ENCODE results near the gene MCM3AP. TPM values are rescaled to one million over a fixed set of nuclear protein-coding genes. Genes with fewer than 3 reads are reported as not detected.

Gene MCM3AP
- total and polyA plus RNA-seq, 4 donors = 15.5 to 58.1 (median 33.5) TPM

GRCh38 chr21:46211786-46212720 is 73.4 kb downstream of the MCM3AP start:
- Histone ChIP-seq H3K9ac (ENCODE audit: low read depth in 1 of 2, low read length in 2 of 2) (no peak overlapping the region), H3K27ac (ENCODE audit: low read depth in 1 of 2, low read length in 2 of 2) (no peak overlapping the region), H3K27me3 (ENCODE audit: control insufficient read depth in 4 of 4, insufficient read depth in 4 of 4, low read length in 3 of 4) (no peaks in the 10 kb centered on the region), H3K36me3 (ENCODE audit: control insufficient read depth in 4 of 4, insufficient read depth in 3 of 4, low read depth in 1 of 4, low read length in 3 of 4) (peaks cover 21 to 85% (median 36%) of the 10 kb centered on the region in 4 donors), H3K9me3 (ENCODE audit: control insufficient read depth in 4 of 4, low read length in 3 of 4) (no peaks in the 10 kb centered on the region), H3K4me3 (ENCODE audit: low read depth in 1 of 3, low read length in 3 of 3) (no peak overlapping the region), H3K4me1 (ENCODE audit: control insufficient read depth in 4 of 4, insufficient read depth in 4 of 4, low read length in 3 of 4) (no peaks in the 10 kb centered on the region)
- TF ChIP-seq ZBTB33 (IDR thresholded peaks at IDR 0.05) (no peak), RXRA (IDR thresholded peaks at IDR 0.05) (no peak), HNF4A (conservative IDR thresholded peaks at IDR 0.05) (no peak)
- WGBS = 93% methylated on average over 23 of the region's 23 CpGs
- DNase-seq (ENCODE audit: low spot score) = no peak

GRCh38 chr21:46211376-46211775 is 74.0 kb downstream of the MCM3AP start:
- no peak overlapping the region for H3K9ac ChIP-seq (ENCODE audit: low read depth in 1 of 2, low read length in 2 of 2)
- H3K27ac ChIP-seq (ENCODE audit: low read depth in 1 of 2, low read length in 2 of 2) = no peak overlapping the region
- H3K4me1 ChIP-seq (ENCODE audit: control insufficient read depth in 4 of 4, insufficient read depth in 4 of 4, low read length in 3 of 4) = no peaks in the 10 kb centered on the region
- no peaks in the 10 kb centered on the region for H3K27me3 ChIP-seq (ENCODE audit: control insufficient read depth in 4 of 4, insufficient read depth in 4 of 4, low read length in 3 of 4)
- H3K36me3 ChIP-seq (ENCODE audit: control insufficient read depth in 4 of 4, insufficient read depth in 3 of 4, low read depth in 1 of 4, low read length in 3 of 4) = peaks cover 27 to 90% (median 40%) of the 10 kb centered on the region in 4 donors
- TF ChIP-seq REST (IDR thresholded peaks at IDR 0.05) (no peak), JUND (IDR thresholded peaks at IDR 0.05) (no peak), FOXA2 (IDR thresholded peaks at IDR 0.05) (no peak), HNF4G (IDR thresholded peaks at IDR 0.05) (no peak)
- 93% methylated on average over 7 of the region's 7 CpGs for WGBS
- no peaks in the 10 kb centered on the region for H3K9me3 ChIP-seq (ENCODE audit: control insufficient read depth in 4 of 4, low read length in 3 of 4)
- H3K4me3 ChIP-seq (ENCODE audit: low read depth in 1 of 3, low read length in 3 of 3) = no peak overlapping the region
- no peak for DNase-seq (ENCODE audit: low spot score)

- H3K4me3 ChIP-seq (ENCODE audit: low read depth in 1 of 3, low read length in 3 of 3) = no peak overlapping the region
- H3K4me1 ChIP-seq (ENCODE audit: control insufficient read depth in 4 of 4, insufficient read depth in 4 of 4, low read length in 3 of 4) = no peaks in the 10 kb centered on the region
- H3K9me3 ChIP-seq (ENCODE audit: control insufficient read depth in 4 of 4, low read length in 3 of 4) = no peaks in the 10 kb centered on the region
- no peak overlapping the region for H3K27ac ChIP-seq (ENCODE audit: low read depth in 1 of 2, low read length in 2 of 2)
- H3K36me3 ChIP-seq (ENCODE audit: control insufficient read depth in 4 of 4, insufficient read depth in 3 of 4, low read depth in 1 of 4, low read length in 3 of 4) = peaks cover 27 to 90% (median 40%) of the 10 kb centered on the region in 4 donors
- 94% methylated on average over 16 of the region's 16 CpGs for WGBS
- no peaks in the 10 kb centered on the region for H3K27me3 ChIP-seq (ENCODE audit: control insufficient read depth in 4 of 4, insufficient read depth in 4 of 4, low read length in 3 of 4)
- DNase-seq (ENCODE audit: low spot score) = no peak
- H3K9ac ChIP-seq (ENCODE audit: low read depth in 1 of 2, low read length in 2 of 2) = no peak overlapping the region
- TF ChIP-seq RXRA (IDR thresholded peaks at IDR 0.05) (no peak), SP1 (IDR thresholded peaks at IDR 0.05) (no peak), FOXA2 (IDR thresholded peaks at IDR 0.05) (no peak), ATF3 (IDR thresholded peaks at IDR 0.05) (no peak), RAD21 (IDR thresholded peaks at IDR 0.05) (no peak), EGR1 (IDR thresholded peaks at IDR 0.05; ENCODE audit: low read depth in 2 of 2) (no peak), YY1 (IDR thresholded peaks at IDR 0.05) (no peak), MAX (IDR thresholded peaks at IDR 0.05) (no peak), JUND (IDR thresholded peaks at IDR 0.05) (no peak), FOXA1 (IDR thresholded peaks at IDR 0.05) (no peak), REST (IDR thresholded peaks at IDR 0.05) (no peak), HNF4A (conservative IDR thresholded peaks at IDR 0.05) (no peak), TAF1 (conservative IDR thresholded peaks at IDR 0.05) (no peak), HNF4G (IDR thresholded peaks at IDR 0.05) (no peak)
These were observed 74.9 kb downstream of the MCM3AP start for GRCh38 chr21:46210378-46211136.

Data from liver (tissue), 9 donors.